CD4-positive, alpha-beta T cell treated with Interleukin-21 for 1 hour (primary cell): Measurements from ENCODE around the gene FGF22.

Source experiments
- DNase-seq: peaks from one replicate; pipeline ENCODE4 v3.0.0-alpha.2; 2020

Gene FGF22

GRCh38 chr19:681029-682019 lies 41.6 kb downstream of the FGF22 start:
- no peak for DNase-seq

GRCh38 chr19:682678-683320 lies 43.1 kb downstream of the FGF22 start:
- no peak for DNase-seq

- no peak for DNase-seq
Measured at GRCh38 chr19:685454-685931, 45.8 kb downstream of the FGF22 start.

GRCh38 chr19:686589-687297 lies 47.1 kb downstream of the FGF22 start:
- DNase-seq = no peak

GRCh38 chr19:687569-688166 lies 48.0 kb downstream of the FGF22 start:
- DNase-seq = no peak

GRCh38 chr19:688214-688613 lies 48.5 kb downstream of the FGF22 start:
- no peak for DNase-seq

GRCh38 chr19:688992-689391 lies 49.3 kb downstream of the FGF22 start:
- no peak for DNase-seq

DNA sequence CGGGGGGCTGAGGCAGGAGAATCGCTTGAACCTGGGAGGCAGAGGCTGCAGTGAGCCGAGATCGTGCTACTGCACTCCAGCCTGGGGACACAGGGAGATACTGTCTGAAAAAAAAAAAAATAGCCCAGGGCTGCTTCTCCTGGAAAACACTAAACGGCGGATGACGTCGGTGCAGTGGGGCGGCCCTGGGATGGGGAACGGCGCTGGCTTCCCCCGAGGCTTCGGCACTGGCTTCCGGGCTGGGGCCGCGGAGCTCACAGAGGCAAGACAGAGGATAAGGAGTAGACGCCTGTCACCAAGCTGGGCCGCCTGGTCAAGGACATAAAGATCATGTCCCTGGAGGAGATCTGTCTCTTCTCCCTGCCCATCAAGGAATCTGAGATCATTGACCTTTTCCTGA lies 50.5 kb downstream of the FGF22 start:
- no peak for DNase-seq
